Tibial nerve (tissue), 4 donors: ENCODE measurements around the gene FDXR. TPM values are rescaled to one million over a fixed set of nuclear protein-coding genes. Genes with fewer than 3 reads are reported as not detected.

Source experiments
- DNase-seq, 2 donors: peaks; one replicate each; pipeline ENCODE4 v3.0.0-alpha.2; 2019; ENCODE audit warnings: low spot score in 2 of 2
- H3K27ac ChIP-seq, 4 donors: fragments of 200-600 bp; sonication (generic) in 3 of 4; one replicate each; pipeline ENCODE4 v1.5.1; 2017 to 2019; ENCODE audit warnings: mild to moderate bottlenecking in 1 of 4
- H3K27me3 ChIP-seq, 2 donors: fragments of 200-600 bp; sonication (generic) in 1 of 2; one replicate each; pipeline versions ENCODE4 v1.5.1 to v1.6.0; 2017 to 2019
- H3K36me3 ChIP-seq, 3 donors: fragments of 200-600 bp; sonication (generic); one replicate each; pipeline ENCODE4 v1.5.1; 2018 to 2019
- H3K4me1 ChIP-seq, 4 donors: fragments of 200-600 bp; sonication (generic) in 3 of 4; one replicate each; pipeline ENCODE4 v1.5.1; 2017 to 2019
- H3K4me3 ChIP-seq, 4 donors: fragments of 200-600 bp; sonication (generic) in 3 of 4; one replicate each; pipeline ENCODE4 v1.5.1; 2017 to 2019; ENCODE audit warnings: mild to moderate bottlenecking in 1 of 4, moderate library complexity in 1 of 4
- H3K9me3 ChIP-seq, 4 donors: fragments of 200-600 bp; sonication (generic) in 3 of 4; one replicate each; pipeline ENCODE4 v1.5.1; 2017 to 2019
- CTCF ChIP-seq, 5 experiments: fragments of 200-600 bp in 3 of 5; fragments of 450-650 bp in 2 of 5; sonication (generic) in 3 of 5; IDR thresholded peaks; one replicate each; pipeline ENCODE4 v1.5.1; 2016 to 2019; ENCODE audit warnings: antibody characterized with exemption in 5 of 5, mild to moderate bottlenecking in 3 of 5, moderate library complexity in 2 of 5
- EP300 ChIP-seq, 2 donors: sonication (generic); formaldehyde crosslinking; IDR thresholded peaks; one replicate each; pipeline ENCODE4 v1.6.1; 2017; ENCODE audit warnings: antibody characterized with exemption in 2 of 2, mild to moderate bottlenecking in 1 of 2
- POLR2A ChIP-seq, 2 donors: fragments of 450-650 bp; IDR thresholded peaks; one replicate each; pipeline ENCODE4 v1.6.1; 2017; ENCODE audit warnings: antibody characterized with exemption in 2 of 2, mild to moderate bottlenecking in 2 of 2, moderate library complexity in 2 of 2
- WGBS, 2 donors: methylation state at CpG; one replicate each; pipeline ENCODE4 v1.1.5; 2018; 5-methylcytosine and 5-hydroxymethylcytosine counted together
- total RNA-seq, 4 donors: library from RNA; depleted of rRNA; stranded (reverse); fragments of >200 nt; gene quantifications; one replicate each; pipeline ENCODE4 v1.1.0, GENCODE V29; 2016

Gene FDXR
- total RNA-seq, 4 donors from 2014 or later = 3.9 to 12.1 (median 8.8) TPM

- no peak for DNase-seq
- H3K9me3 ChIP-seq = no peaks in the 10 kb centered on the region
- peaks cover 0 to 60% of the 10 kb centered on the region in 2 donors for H3K27me3 ChIP-seq
- H3K4me1 ChIP-seq = peaks cover 0 to 13% (median 9%) of the 10 kb centered on the region in 4 donors
- 73 to 80% methylated on average over 7 of the region's 7 CpGs for WGBS, 2 donors
- no peak overlapping the region for H3K27ac ChIP-seq
- no peak overlapping the region for H3K4me3 ChIP-seq
- TF ChIP-seq POLR2A (IDR thresholded peaks at IDR 0.05) (no peak), EP300 (IDR thresholded peaks at IDR 0.05) (no peak), CTCF (IDR thresholded peaks at IDR 0.05) (no peak)
- H3K36me3 ChIP-seq = no peaks in the 10 kb centered on the region
Observed at GRCh38 chr17:74890554-74890953, 17.8 kb upstream of the FDXR start.

GRCh38 chr17:74888469-74888868, 15.7 kb upstream of the FDXR start:
- Histone ChIP-seq H3K4me3 (no peak overlapping the region), H3K27ac (no peak overlapping the region), H3K4me1 (peaks cover 0 to 8% (median 6%) of the 10 kb centered on the region in 4 donors), H3K27me3 (peaks cover 0 to 49% of the 10 kb centered on the region in 2 donors), H3K36me3 (no peaks in the 10 kb centered on the region), H3K9me3 (no peaks in the 10 kb centered on the region)
- TF ChIP-seq CTCF (IDR thresholded peaks at IDR 0.05) (no peak), EP300 (IDR thresholded peaks at IDR 0.05) (no peak), POLR2A (IDR thresholded peaks at IDR 0.05) (no peak)
- 46% methylated on average over 9 to 13 of the region's 13 CpGs for WGBS, 2 donors
- DNase-seq = no peak

- 62 to 63% methylated on average over 15 of the region's 15 CpGs for WGBS, 2 donors
Observed at GRCh38 chr17:74883241-74883745, 10.5 kb upstream of the FDXR start.

GRCh38 chr17:74882517-74883240, 9.9 kb upstream of the FDXR start:
- Histone ChIP-seq H3K4me3 (no peak overlapping the region), H3K27me3 (peaks cover 0 to 39% of the 10 kb centered on the region in 2 donors), H3K9me3 (no peaks in the 10 kb centered on the region), H3K27ac (no peak overlapping the region), H3K36me3 (no peaks in the 10 kb centered on the region), H3K4me1 (peaks cover 0 to 9% (median 0%) of the 10 kb centered on the region in 4 donors)
- no peak for TF ChIP-seq EP300 (IDR thresholded peaks at IDR 0.05)
- TF ChIP-seq POLR2A (IDR thresholded peaks at IDR 0.05) = no peak
- no peak for TF ChIP-seq CTCF (IDR thresholded peaks at IDR 0.05)
- WGBS, 2 donors = 60 to 71% methylated on average over 19 to 20 of the region's 20 CpGs
- DNase-seq = no peak

More at GRCh38 chr17:74883241-74883745, 10.5 kb upstream of the FDXR start:
- no peaks in the 10 kb centered on the region for H3K9me3 ChIP-seq
- H3K4me3 ChIP-seq = no peak overlapping the region
- TF ChIP-seq CTCF (IDR thresholded peaks at IDR 0.05) = no peak
- no peak for TF ChIP-seq POLR2A (IDR thresholded peaks at IDR 0.05)
- no peak for TF ChIP-seq EP300 (IDR thresholded peaks at IDR 0.05)
- no peak for DNase-seq
- no peaks in the 10 kb centered on the region for H3K36me3 ChIP-seq
- peaks cover 0 to 38% of the 10 kb centered on the region in 2 donors for H3K27me3 ChIP-seq
- H3K4me1 ChIP-seq = peaks cover 0 to 3% (median 0%) of the 10 kb centered on the region in 4 donors
- no peak overlapping the region for H3K27ac ChIP-seq

- TF ChIP-seq EP300 (IDR thresholded peaks at IDR 0.05) (no peak), CTCF (IDR thresholded peaks at IDR 0.05) (no peak), POLR2A (IDR thresholded peaks at IDR 0.05) (no peak)
- H3K27me3 ChIP-seq = peaks cover 0 to 33% of the 10 kb centered on the region in 2 donors
- H3K4me3 ChIP-seq = no peak overlapping the region
- no peaks in the 10 kb centered on the region for H3K36me3 ChIP-seq
- WGBS, 2 donors = 59 to 64% methylated on average over 10 to 11 of the region's 11 CpGs
- H3K27ac ChIP-seq = no peak overlapping the region
- no peaks in the 10 kb centered on the region for H3K9me3 ChIP-seq
- DNase-seq = no peak
- peaks cover 0 to 14% (median 0%) of the 10 kb centered on the region in 4 donors for H3K4me1 ChIP-seq
Observed at GRCh38 chr17:74881073-74881472, 8.3 kb upstream of the FDXR start.
